Measurements from ENCODE around the gene RNF113B.

The RNF113B gene

GRCh38 chr13:98217597-98217996 lies 40.5 kb upstream of the RNF113B start:
- DNase-seq (ENCODE audit: low read depth), result no peak
- no peak overlapping the region for H3K4me3 ChIP-seq (ENCODE audit: low read depth, low read length)
- TF ChIP-seq CTCF (IDR thresholded peaks at IDR 0.05; ENCODE audit: low read depth, low read length) (no peak), MAX (IDR thresholded peaks at IDR 0.05; ENCODE audit: low read depth, low read length) (no peak), MYC (IDR thresholded peaks at IDR 0.05; ENCODE audit: low read depth, low read length) (no peak), POLR2A (IDR thresholded peaks at IDR 0.05; ENCODE audit: extremely low read depth, insufficient read length) (no peak)

GRCh38 chr13:98216711-98217285 lies 39.7 kb upstream of the RNF113B start:
- DNase-seq (ENCODE audit: low read depth), result no peak
- no peak overlapping the region for H3K4me3 ChIP-seq (ENCODE audit: low read depth, low read length)
- TF ChIP-seq MAX (IDR thresholded peaks at IDR 0.05; ENCODE audit: low read depth, low read length) (no peak), MYC (IDR thresholded peaks at IDR 0.05; ENCODE audit: low read depth, low read length) (no peak), POLR2A (IDR thresholded peaks at IDR 0.05; ENCODE audit: extremely low read depth, insufficient read length) (no peak), CTCF (IDR thresholded peaks at IDR 0.05; ENCODE audit: low read depth, low read length) (no peak)

GRCh38 chr13:98216135-98216565 lies 39.1 kb upstream of the RNF113B start:
- no peak overlapping the region for H3K4me3 ChIP-seq (ENCODE audit: low read depth, low read length)
- TF ChIP-seq MYC (IDR thresholded peaks at IDR 0.05; ENCODE audit: low read depth, low read length) (no peak), CTCF (IDR thresholded peaks at IDR 0.05; ENCODE audit: low read depth, low read length) (no peak), POLR2A (IDR thresholded peaks at IDR 0.05; ENCODE audit: extremely low read depth, insufficient read length) (no peak), MAX (IDR thresholded peaks at IDR 0.05; ENCODE audit: low read depth, low read length) (no peak)
- no peak for DNase-seq (ENCODE audit: low read depth)

GRCh38 chr13:98215508-98215907 lies 38.4 kb upstream of the RNF113B start:
- no peak for TF ChIP-seq MAX (IDR thresholded peaks at IDR 0.05; ENCODE audit: low read depth, low read length)
- TF ChIP-seq CTCF (IDR thresholded peaks at IDR 0.05; ENCODE audit: low read depth, low read length), result no peak
- TF ChIP-seq MYC (IDR thresholded peaks at IDR 0.05; ENCODE audit: low read depth, low read length), result no peak
- TF ChIP-seq POLR2A (IDR thresholded peaks at IDR 0.05; ENCODE audit: extremely low read depth, insufficient read length), result no peak
- no peak overlapping the region for H3K4me3 ChIP-seq (ENCODE audit: low read depth, low read length)
- no peak for DNase-seq (ENCODE audit: low read depth)

GRCh38 chr13:98214707-98215106 lies 37.6 kb upstream of the RNF113B start:
- no peak for DNase-seq (ENCODE audit: low read depth)
- H3K4me3 ChIP-seq (ENCODE audit: low read depth, low read length), result no peak overlapping the region
- TF ChIP-seq POLR2A (IDR thresholded peaks at IDR 0.05; ENCODE audit: extremely low read depth, insufficient read length), result no peak
- TF ChIP-seq MYC (IDR thresholded peaks at IDR 0.05; ENCODE audit: low read depth, low read length), result no peak
- TF ChIP-seq MAX (IDR thresholded peaks at IDR 0.05; ENCODE audit: low read depth, low read length), result no peak
- TF ChIP-seq CTCF (IDR thresholded peaks at IDR 0.05; ENCODE audit: low read depth, low read length), result no peak
